HEK293 (cell line): ENCODE data around the gene GABPB1.

ENCODE experiments used
- ATF2 ChIP-seq: fragments of 450-650 bp; formaldehyde crosslinking; IDR thresholded peaks from 2 replicates; pipeline ENCODE4 v1.5.1; 2016; ENCODE audit warnings: missing biosample characterization, missing genetic modification characterization, low read depth
- CTCF ChIP-seq: fragments of 450-650 bp; formaldehyde crosslinking; IDR thresholded peaks from 2 replicates; pipeline ENCODE4 v1.5.1; 2016; ENCODE audit warnings: missing biosample characterization, missing genetic modification characterization
- PRDM10 ChIP-seq: fragments of 450-650 bp; formaldehyde crosslinking; IDR thresholded peaks from 2 replicates; pipeline ENCODE4 v1.5.1; 2016; ENCODE audit warnings: missing biosample characterization, missing genetic modification characterization
- SALL2 ChIP-seq: fragments of 450-650 bp; formaldehyde crosslinking; IDR thresholded peaks from 2 replicates; pipeline ENCODE4 v1.5.0; 2017; ENCODE audit warnings: missing biosample characterization, mild to moderate bottlenecking, missing genetic modification characterization, borderline replicate concordance
- TCF7L2 ChIP-seq: IDR thresholded peaks from 2 replicates; pipeline ENCODE4 v1.6.1; 2011; ENCODE audit warnings: low read depth, mild to moderate bottlenecking, inconsistent platforms, low read length, moderate library complexity, borderline replicate concordance
- ZBTB11 ChIP-seq: fragments of 450-650 bp; formaldehyde crosslinking; conservative IDR thresholded peaks from 2 replicates; pipeline ENCODE4 v1.5.1; 2016; ENCODE audit warnings: low read depth, missing biosample characterization, missing genetic modification characterization
- ZBTB48 ChIP-seq: fragments of 450-650 bp; formaldehyde crosslinking; IDR thresholded peaks from 2 replicates; pipeline ENCODE4 v1.5.1; 2016; ENCODE audit warnings: missing biosample characterization, missing genetic modification characterization
- ZNF16 ChIP-seq: fragments of 450-650 bp; formaldehyde crosslinking; IDR thresholded peaks from 2 replicates; pipeline ENCODE4 v1.5.1; 2016; ENCODE audit warnings: low read depth, missing biosample characterization, missing genetic modification characterization
- ZNF169 ChIP-seq: fragments of 450-650 bp; formaldehyde crosslinking; IDR thresholded peaks from 2 replicates; pipeline ENCODE4 v1.5.1; 2016; ENCODE audit warnings: missing biosample characterization, missing genetic modification characterization
- ZNF677 ChIP-seq: fragments of 450-650 bp; IDR thresholded peaks from 2 replicates; pipeline ENCODE4 v1.5.0; 2018; ENCODE audit warnings: missing biosample characterization, mild to moderate bottlenecking, missing genetic modification characterization, moderate library complexity

- TF ChIP-seq ZNF169 (tag by site-specific recombination) (no peak), ATF2 (no peak), CTCF (tag by site-specific recombination) (no peak), ZBTB48 (tag by site-specific recombination) (no peak), ZBTB11 (no peak), ZNF16 (tag by site-specific recombination) (no peak), TCF7L2 (no peak), ZNF677 (tag by site-specific recombination) (no peak), PRDM10 (tag by site-specific recombination) (no peak), SALL2 (no peak)
Measured at GRCh38 chr15:50315814-50316630, 39.0 kb downstream of the GABPB1 start.
